ENCODE data around the gene POMGNT1. TPM values are rescaled to one million over a fixed set of nuclear protein-coding genes. Genes with fewer than 3 reads are reported as not detected.

POMGNT1 gene
- total RNA-seq = 54.1 and 98.2 TPM in 2 replicates

GRCh38 chr1:46197964-46198811 is at the start of gene POMGNT1:
TSS of gene POMGNT1 (minus strand) at chr1:46198434. CDS start at chr1:46197821, 613 bp downstream.

DNA sequence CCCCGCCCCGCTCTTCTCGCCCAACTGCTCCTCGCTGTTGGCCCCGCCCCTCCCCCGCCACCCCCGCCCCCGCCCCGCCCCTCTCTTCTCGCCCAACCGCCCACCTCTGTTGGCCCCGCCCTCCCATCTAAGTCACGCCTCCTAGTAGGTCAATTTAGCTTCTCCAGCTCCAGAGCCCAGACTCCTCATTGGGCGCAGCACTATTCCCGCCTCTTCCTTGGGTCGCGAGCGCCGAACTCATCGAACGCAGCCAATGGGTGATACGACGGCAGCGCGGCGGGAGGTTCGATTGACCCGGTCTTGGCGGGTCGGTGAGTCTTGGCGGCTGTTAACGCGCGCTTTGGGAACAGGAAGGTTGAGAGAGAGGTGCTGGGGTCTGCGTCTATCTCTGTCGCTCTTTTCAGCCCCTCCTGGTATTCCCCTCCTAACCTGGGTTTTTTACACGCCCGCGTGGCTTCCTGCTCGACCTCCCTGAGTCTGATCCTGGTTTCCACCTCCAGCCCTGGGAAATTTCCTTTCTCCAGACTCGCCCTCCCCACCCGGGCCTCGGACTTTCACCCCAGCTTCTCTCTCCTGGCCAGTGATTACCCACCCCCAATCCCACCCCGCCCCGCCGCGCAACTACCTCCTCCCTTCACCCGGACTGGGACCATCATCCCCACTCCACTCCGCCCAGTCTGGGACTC is 49.3 kb upstream of the POMGNT1 start, which contains the start of gene RAD54L:
Gene RAD54L (plus strand): TSS at position 328 of the 686 bp plus-strand sequence. CDS start 643 bp downstream, outside the sequence.

GRCh38 chr1:46176211-46176865 is 21.9 kb downstream of the POMGNT1 start, which contains the start of gene P3R3URF:
TSS of gene P3R3URF (minus strand) at chr1:46176488. CDS start at chr1:46176471, 17 bp downstream.

GRCh38 chr1:46174448-46175231 is 23.6 kb downstream of the POMGNT1 start, which contains the start of gene TSPAN1:
TSS of gene TSPAN1 (plus strand) at chr1:46175087. CDS start at chr1:46181108, 6,021 bp downstream.

Small RNA genes within 50 kb of the gene (small RNA-seq; reads per million reads assigned to genes)
- gene AL672043.1 (ENCODE audit: low replicate concordance) = not detected

Other genes starting within 250 kb of the POMGNT1 start
- 1.3 and 3.3 TPM in 2 replicates for gene PIK3R3, start 65.8 kb downstream of the POMGNT1 start, total RNA-seq
- 0.86 and 1.8 TPM in 2 replicates for gene TSPAN1, start 23.3 kb downstream of the POMGNT1 start, total RNA-seq
- gene P3R3URF, start 21.9 kb downstream of the POMGNT1 start, total RNA-seq = not detected in 2 replicates
- gene LURAP1, start 4.9 kb upstream of the POMGNT1 start, total RNA-seq = 0.22 and 1.4 TPM in 2 replicates
- gene RAD54L, start 49.3 kb upstream of the POMGNT1 start, total RNA-seq = 0.22 and 9.3 TPM in 2 replicates
- 88.2 and 142 TPM in 2 replicates for gene LRRC41, start 105.2 kb upstream of the POMGNT1 start, total RNA-seq
- gene UQCRH, start 105.3 kb upstream of the POMGNT1 start, total RNA-seq = 243 and 593 TPM in 2 replicates
- gene NSUN4, start 142.4 kb upstream of the POMGNT1 start, total RNA-seq = 20.0 and 22.5 TPM in 2 replicates
- 0.72 and 0.88 TPM in 2 replicates for gene FAAH, start 195.9 kb upstream of the POMGNT1 start, total RNA-seq

Measured in placental pericyte (primary cell).